ENCODE measurements around the gene CIDEC. TPM values are rescaled to one million over a fixed set of nuclear protein-coding genes. Genes with fewer than 3 reads are reported as not detected.
A peak's percentile ranks its signal among the peaks of the same experiment; 100 is the strongest.

CIDEC gene
- total and polyA plus RNA-seq, 2 of the 13 experiments (the other 11 are each of a cell fraction or from before 2014, with no cell fraction given): 2.5 to 10.4 TPM

GRCh38 chr3:9862391-9863057, 17.5 kb downstream of the CIDEC start (continued):
- TF ChIP-seq TEAD2 (CRISPR knock-in tag; IDR thresholded peaks at IDR 0.05) (no peak), RBM39 (IDR thresholded peaks at IDR 0.05; ENCODE audit: low read depth, low read length, poor library complexity, severe bottlenecking) (peak; percentile 45), JUN (CRISPR knock-in tag; IDR thresholded peaks at IDR 0.05) (no peak), ZNF160 (CRISPR knock-in tag; IDR thresholded peaks at IDR 0.05) (no peak), ZNF749 (CRISPR knock-in tag; IDR thresholded peaks at IDR 0.05; ENCODE audit: borderline replicate concordance) (peak; percentile 53; the same call in 1 of the 2 replicates), FIP1L1 (IDR thresholded peaks at IDR 0.05; ENCODE audit: borderline replicate concordance, insufficient read depth, low read depth, low read length) (no peak), SRY (CRISPR knock-in tag; IDR thresholded peaks at IDR 0.05) (no peak), EEA1 (CRISPR knock-in tag; IDR thresholded peaks at IDR 0.05; ENCODE audit: borderline replicate concordance) (no peak), GABPB1 (CRISPR knock-in tag; IDR thresholded peaks at IDR 0.05) (peak; percentile 77; the same call in 1 of the 2 replicates), ZFP90 (CRISPR knock-in tag; IDR thresholded peaks at IDR 0.05; ENCODE audit: borderline replicate concordance) (no peak), CTCF (CRISPR knock-in tag; IDR thresholded peaks at IDR 0.05) (peak; percentile 90), BCL6 (CRISPR knock-in tag; IDR thresholded peaks at IDR 0.05) (0 out of 2 replicates have a peak, but pooled peaks have one; percentile 31), ZNF563 (CRISPR knock-in tag; IDR thresholded peaks at IDR 0.05) (peak; percentile 52; the same call in 1 of the 2 replicates), ZHX1 (CRISPR knock-in tag; IDR thresholded peaks at IDR 0.05; ENCODE audit: low read depth) (peak; percentile 60; the same call in 1 of the 2 replicates), CREB3 (CRISPR knock-in tag; IDR thresholded peaks at IDR 0.05) (peak; percentile 40; the same call in 1 of the 2 replicates), CC2D1A (CRISPR knock-in tag; IDR thresholded peaks at IDR 0.05) (no peak), ARID3A (IDR thresholded peaks at IDR 0.05; ENCODE audit: low read depth, low read length) (no peak), ZSCAN21 (CRISPR knock-in tag; IDR thresholded peaks at IDR 0.05; ENCODE audit: borderline replicate concordance) (peak; percentile 65; the same call in 1 of the 2 replicates)
- TF ChIP-seq, protein P1, sequence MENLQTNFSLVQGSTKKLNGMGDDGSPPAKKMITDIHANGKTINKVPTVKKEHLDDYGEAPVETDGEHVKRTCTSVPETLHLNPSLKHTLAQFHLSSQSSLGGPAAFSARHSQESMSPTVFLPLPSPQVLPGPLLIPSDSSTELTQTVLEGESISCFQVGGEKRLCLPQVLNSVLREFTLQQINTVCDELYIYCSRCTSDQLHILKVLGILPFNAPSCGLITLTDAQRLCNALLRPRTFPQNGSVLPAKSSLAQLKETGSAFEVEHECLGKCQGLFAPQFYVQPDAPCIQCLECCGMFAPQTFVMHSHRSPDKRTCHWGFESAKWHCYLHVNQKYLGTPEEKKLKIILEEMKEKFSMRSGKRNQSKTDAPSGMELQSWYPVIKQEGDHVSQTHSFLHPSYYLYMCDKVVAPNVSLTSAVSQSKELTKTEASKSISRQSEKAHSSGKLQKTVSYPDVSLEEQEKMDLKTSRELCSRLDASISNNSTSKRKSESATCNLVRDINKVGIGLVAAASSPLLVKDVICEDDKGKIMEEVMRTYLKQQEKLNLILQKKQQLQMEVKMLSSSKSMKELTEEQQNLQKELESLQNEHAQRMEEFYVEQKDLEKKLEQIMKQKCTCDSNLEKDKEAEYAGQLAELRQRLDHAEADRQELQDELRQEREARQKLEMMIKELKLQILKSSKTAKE (CRISPR knock-in tag; IDR thresholded peaks at IDR 0.05; ENCODE audit: borderline replicate concordance): no peak

Measured in HepG2 (cell line).